ENCODE measurements around the gene TNFAIP2.

Gene TNFAIP2

GRCh38 chr14:103123634-103124500 is 606 bp downstream of the TNFAIP2 start:
- DNase-seq (ENCODE audit: low read depth): no peak

- DNase-seq (ENCODE audit: low read depth): no peak
Observed at GRCh38 chr14:103124501-103125001, 1.3 kb downstream of the TNFAIP2 start.

GRCh38 chr14:103125098-103126070 is 2.1 kb downstream of the TNFAIP2 start:
- DNase-seq (ENCODE audit: low read depth): no peak

GRCh38 chr14:103126088-103126872 is 3.0 kb downstream of the TNFAIP2 start:
- DNase-seq (ENCODE audit: low read depth): no peak

- no peak for DNase-seq (ENCODE audit: low read depth)
Observed at GRCh38 chr14:103126873-103127304, 3.6 kb downstream of the TNFAIP2 start.

GRCh38 chr14:103127356-103127755 is 4.1 kb downstream of the TNFAIP2 start:
- DNase-seq (ENCODE audit: low read depth): no peak

GRCh38 chr14:103127861-103128598 is 4.8 kb downstream of the TNFAIP2 start:
- no peak for DNase-seq (ENCODE audit: low read depth)

GRCh38 chr14:103128631-103129300 is 5.5 kb downstream of the TNFAIP2 start:
- DNase-seq (ENCODE audit: low read depth): no peak

- no peak for DNase-seq (ENCODE audit: low read depth)
Observed at GRCh38 chr14:103129301-103130016, 6.2 kb downstream of the TNFAIP2 start.

- no peak for DNase-seq (ENCODE audit: low read depth)
Observed at GRCh38 chr14:103130017-103130764, 6.9 kb downstream of the TNFAIP2 start.

- DNase-seq (ENCODE audit: low read depth): peak; percentile 80
Observed at GRCh38 chr14:103130965-103131364, 7.7 kb downstream of the TNFAIP2 start.

- no peak for DNase-seq (ENCODE audit: low read depth)
Observed at GRCh38 chr14:103131580-103131979, 8.3 kb downstream of the TNFAIP2 start.

GRCh38 chr14:103132381-103133209 is 9.3 kb downstream of the TNFAIP2 start:
- DNase-seq (ENCODE audit: low read depth): no peak

GRCh38 chr14:103133210-103134140 is 10.2 kb downstream of the TNFAIP2 start:
- no peak for DNase-seq (ENCODE audit: low read depth)

- no peak for DNase-seq (ENCODE audit: low read depth)
Observed at GRCh38 chr14:103134405-103134804, 11.1 kb downstream of the TNFAIP2 start.

GRCh38 chr14:103134919-103135318 is 11.7 kb downstream of the TNFAIP2 start:
- no peak for DNase-seq (ENCODE audit: low read depth)

Measured in amniotic epithelial cell (primary cell).